Keratinocyte (primary cell): ENCODE results near the gene TEKT2. TPM values are rescaled to one million over a fixed set of nuclear protein-coding genes. Genes with fewer than 3 reads are reported as not detected.

Source experiments
- DNase-seq: peaks from one replicate; pipeline ENCODE4 v3.0.0-alpha.2; 2011; ENCODE audit warnings: low read depth, missing footprints, low spot score
- FAIRE-seq: peaks from 2 replicates; lab custom pipeline; 2011; peaks lifted over from hg19 to GRCh38; lab: Jason Lieb, UNC
- H2AFZ ChIP-seq: 2 replicates; pipeline ENCODE4 v1.6.0; 2012; ENCODE audit warnings: low read length, control low read depth, inconsistent platforms; ENCODE audit not compliant: control insufficient read depth
- H3K27ac ChIP-seq: 2 replicates; pipeline ENCODE4 v1.5.1; 2011; ENCODE audit warnings: low read length; ENCODE audit not compliant: control insufficient read depth, insufficient read depth
- H3K27me3 ChIP-seq: 3 replicates; pipeline ENCODE4 v1.6.0; 2011; ENCODE audit warnings: low read length; ENCODE audit not compliant: control insufficient read depth, insufficient read depth; ENCODE audit errors: extremely low read depth
- H3K36me3 ChIP-seq, 2 experiments: 2 replicates in 1 of 2; 3 replicates in 1 of 2; pipeline ENCODE4 v1.5.1; 2011; ENCODE audit warnings: low read length in 2 of 2, mild to moderate bottlenecking in 1 of 2; ENCODE audit not compliant: control insufficient read depth in 2 of 2, insufficient read depth in 2 of 2; ENCODE audit errors: extremely low read depth in 1 of 2
- H3K4me1 ChIP-seq: 3 replicates; pipeline ENCODE4 v1.5.1; 2011; ENCODE audit warnings: low read length; ENCODE audit not compliant: control insufficient read depth, insufficient read depth; ENCODE audit errors: extremely low read depth
- H3K4me2 ChIP-seq: 3 replicates; pipeline ENCODE4 v1.6.0; 2011; ENCODE audit warnings: low read depth, low read length; ENCODE audit not compliant: control insufficient read depth, insufficient read depth; ENCODE audit errors: extremely low read depth
- H3K4me3 ChIP-seq, 3 experiments: fragments of 200-600 bp in 1 of 3; sonication (generic) in 1 of 3; 2 replicates in 2 of 3; 3 replicates in 1 of 3; pipeline ENCODE4 v1.5.1; 2011 to 2016; ENCODE audit warnings: low read length in 3 of 3, mild to moderate bottlenecking in 3 of 3, control low read depth in 2 of 3, inconsistent platforms in 1 of 3, low read depth in 1 of 3, mixed read lengths in 1 of 3, mixed run types in 1 of 3, moderate library complexity in 1 of 3; ENCODE audit not compliant: control insufficient read depth in 2 of 3, insufficient read depth in 2 of 3; ENCODE audit errors: extremely low read depth in 1 of 3
- H3K79me2 ChIP-seq: 2 replicates; pipeline ENCODE4 v1.6.0; 2012; ENCODE audit warnings: low read length; ENCODE audit not compliant: control insufficient read depth, insufficient read depth
- H3K9ac ChIP-seq: 3 replicates; pipeline ENCODE4 v1.6.0; 2011; ENCODE audit warnings: low read length; ENCODE audit not compliant: control insufficient read depth, insufficient read depth; ENCODE audit errors: extremely low read depth
- H3K9me1 ChIP-seq: 3 replicates; pipeline ENCODE4 v1.6.0; 2011; ENCODE audit warnings: low read length; ENCODE audit not compliant: control insufficient read depth, insufficient read depth; ENCODE audit errors: extremely low read depth
- H3K9me3 ChIP-seq: 2 replicates; pipeline ENCODE4 v1.5.1; 2012; ENCODE audit warnings: low read depth, low read length; ENCODE audit not compliant: control insufficient read depth
- H4K20me1 ChIP-seq: 3 replicates; pipeline ENCODE4 v1.6.0; 2011; ENCODE audit warnings: low read length; ENCODE audit not compliant: control insufficient read depth, insufficient read depth; ENCODE audit errors: extremely low read depth
- CTCF ChIP-seq, 3 experiments: IDR thresholded peaks in 1 of 3; conservative IDR thresholded peaks in 1 of 3; optimal IDR thresholded peaks in 1 of 3; 2 replicates in 2 of 3; 3 replicates in 1 of 3; pipeline versions ENCODE3 to v1.5.1; 2011; ENCODE audit warnings: low read length in 3 of 3, mild to moderate bottlenecking in 3 of 3, moderate library complexity in 2 of 3, control low read depth in 1 of 3, inconsistent platforms in 1 of 3; ENCODE audit not compliant: insufficient read depth in 2 of 3; ENCODE audit errors: extremely low read depth in 1 of 3
- EZH2 ChIP-seq: IDR thresholded peaks from one replicate; pipeline ENCODE4 v1.6.1; 2012; ENCODE audit warnings: inconsistent platforms, mild to moderate bottlenecking, low read length, moderate library complexity
- dilution Hi-C: fragments of 300-500 bp; cut with MboI; formaldehyde crosslinking; loops from one replicate; pipeline ENCODE4 v1.7.0; 2020; ENCODE audit warnings: low sequenced_read_pairs; ENCODE audit not compliant: extremely low pct_ligation_motif_present
- polyA plus RNA-seq, 5 experiments: library from polyadenylated mRNA; depleted of rRNA in 3 of 5; stranded (reverse) in 3 of 5; stranded (forward) in 1 of 5; unstranded in 1 of 5; fragments of >200 nt; gene quantifications; 1 replicate in 1 of 5; 2 replicates in 3 of 5; 3 replicates in 1 of 5; pipeline versions ENCODE4 v1.2.1 to v1.2.3, GENCODE V29; 2011 to 2012; ENCODE audit warnings: missing spikeins in 2 of 5, low read depth in 1 of 5, low replicate concordance in 1 of 5

TEKT2 gene
- polyA plus RNA-seq, 1 donor (not counting 4 experiments of a cell fraction or from before 2014, with no cell fraction given) = 0.03 TPM

GRCh38 chr1:36115931-36116330 lies 32.0 kb downstream of the TEKT2 start:
- no peak for FAIRE-seq
- Histone ChIP-seq H3K9me3 (no peaks in the 10 kb centered on the region), H3K27me3 (no peaks in the 10 kb centered on the region), H2AFZ (no peak overlapping the region), H3K4me1 (no peaks in the 10 kb centered on the region), H3K4me3 (no peak overlapping the region), H3K27ac (no peak overlapping the region), H3K9me1 (no peaks in the 10 kb centered on the region), H4K20me1 (no peaks in the 10 kb centered on the region), H3K4me2 (no peak overlapping the region), H3K79me2 (no peaks in the 10 kb centered on the region), H3K9ac (no peak overlapping the region), H3K36me3 (no peaks in the 10 kb centered on the region)
- dilution Hi-C loops = no loop called here
- TF ChIP-seq EZH2 (no peak), CTCF (optimal IDR thresholded peaks at IDR 0.05 in 1 of 3, IDR thresholded peaks at IDR 0.05 in 1 of 3, conservative IDR thresholded peaks at IDR 0.05 in 1 of 3; ENCODE audit: extremely low read depth in 1 of 3, insufficient read depth in 2 of 3, low read length in 3 of 3) (no peak)
- no peak for DNase-seq

GRCh38 chr1:36116901-36117300 lies 33.0 kb downstream of the TEKT2 start:
- Histone ChIP-seq H3K4me2 (no peak overlapping the region), H3K9me3 (no peaks in the 10 kb centered on the region), H3K4me1 (no peaks in the 10 kb centered on the region), H3K27me3 (no peaks in the 10 kb centered on the region), H3K9me1 (no peaks in the 10 kb centered on the region), H4K20me1 (no peaks in the 10 kb centered on the region), H3K9ac (no peak overlapping the region), H3K79me2 (no peaks in the 10 kb centered on the region), H3K27ac (no peak overlapping the region), H3K36me3 (no peaks in the 10 kb centered on the region), H2AFZ (no peak overlapping the region), H3K4me3 (no peak overlapping the region)
- no peak for FAIRE-seq
- dilution Hi-C loops = no loop called here
- no peak for TF ChIP-seq EZH2
- TF ChIP-seq CTCF (optimal IDR thresholded peaks at IDR 0.05 in 1 of 3, IDR thresholded peaks at IDR 0.05 in 1 of 3, conservative IDR thresholded peaks at IDR 0.05 in 1 of 3; ENCODE audit: extremely low read depth in 1 of 3, insufficient read depth in 2 of 3, low read length in 3 of 3) = no peak
- DNase-seq = no peak
